Fibroblast of upper back skin (primary cell): Measurements from ENCODE around the gene CENPS.
"Not testable (repeated sequence)": the region's sequence is repeated elsewhere in the genome, so short reads cannot be mapped to it uniquely, and the experiment has no call there.

Experiments
- DNase-seq: peaks from one replicate; pipeline ENCODE4 v3.0.0-alpha.2; 2013

CENPS gene

DNA sequence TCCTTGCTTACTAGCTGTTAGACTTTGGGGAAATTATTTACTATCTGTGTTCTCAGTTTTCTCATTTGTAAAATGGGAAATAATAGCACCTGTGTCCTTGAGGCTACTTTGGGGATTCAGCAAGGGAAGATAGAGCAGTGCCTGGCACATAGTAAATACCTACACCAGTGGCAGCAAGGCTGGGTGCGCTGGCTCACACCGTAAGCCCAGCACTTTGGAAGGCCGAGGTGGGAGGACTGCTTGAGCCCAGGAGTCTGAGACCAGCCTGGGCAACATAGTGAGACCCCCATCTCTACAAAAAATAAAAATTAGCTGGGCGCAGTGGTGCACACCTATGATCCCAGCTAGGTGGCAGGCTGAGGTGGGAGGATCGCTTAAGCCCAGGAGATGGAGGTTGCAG is 8.6 kb upstream of the CENPS start:
- no peak for DNase-seq

DNA sequence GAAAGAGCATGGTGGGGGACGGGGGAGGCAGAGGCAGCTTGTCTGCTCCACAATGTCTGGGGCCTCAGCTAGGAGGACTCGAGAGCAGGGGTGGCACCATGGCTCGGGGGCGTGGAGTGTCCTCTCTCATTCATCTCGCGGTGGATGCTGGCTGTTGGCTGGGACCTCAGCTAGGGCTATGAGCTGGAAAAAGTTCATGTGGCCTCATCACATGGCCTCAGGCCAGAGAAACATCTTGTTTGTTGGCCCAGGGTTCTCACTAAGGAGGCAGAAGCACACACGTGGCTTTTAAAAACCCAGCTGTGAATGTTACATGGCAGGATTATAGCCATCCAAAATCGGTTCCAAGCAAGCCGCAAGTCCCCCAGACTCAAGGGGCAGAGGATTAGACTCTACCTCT is 6.2 kb upstream of the CENPS start:
- DNase-seq = peak; percentile 28

DNA sequence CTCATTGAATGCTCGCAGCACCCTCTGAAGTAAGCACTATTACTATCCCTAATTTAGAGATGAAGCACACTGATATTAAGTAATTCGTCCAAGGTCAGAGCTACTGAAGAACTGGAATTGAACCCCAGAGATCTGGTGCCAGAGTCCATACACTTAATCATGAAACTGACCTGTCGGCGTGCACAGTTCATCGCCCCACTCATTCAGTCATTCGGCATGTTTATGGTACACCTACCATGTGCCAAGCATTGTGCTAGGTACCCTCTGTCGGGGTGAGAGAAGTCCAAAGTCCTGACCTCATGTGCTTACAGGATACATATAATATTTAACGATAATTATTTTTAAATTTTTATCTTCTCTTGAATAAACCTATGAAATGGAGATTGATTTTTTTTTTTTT is 5.6 kb upstream of the CENPS start:
- no peak for DNase-seq

DNA sequence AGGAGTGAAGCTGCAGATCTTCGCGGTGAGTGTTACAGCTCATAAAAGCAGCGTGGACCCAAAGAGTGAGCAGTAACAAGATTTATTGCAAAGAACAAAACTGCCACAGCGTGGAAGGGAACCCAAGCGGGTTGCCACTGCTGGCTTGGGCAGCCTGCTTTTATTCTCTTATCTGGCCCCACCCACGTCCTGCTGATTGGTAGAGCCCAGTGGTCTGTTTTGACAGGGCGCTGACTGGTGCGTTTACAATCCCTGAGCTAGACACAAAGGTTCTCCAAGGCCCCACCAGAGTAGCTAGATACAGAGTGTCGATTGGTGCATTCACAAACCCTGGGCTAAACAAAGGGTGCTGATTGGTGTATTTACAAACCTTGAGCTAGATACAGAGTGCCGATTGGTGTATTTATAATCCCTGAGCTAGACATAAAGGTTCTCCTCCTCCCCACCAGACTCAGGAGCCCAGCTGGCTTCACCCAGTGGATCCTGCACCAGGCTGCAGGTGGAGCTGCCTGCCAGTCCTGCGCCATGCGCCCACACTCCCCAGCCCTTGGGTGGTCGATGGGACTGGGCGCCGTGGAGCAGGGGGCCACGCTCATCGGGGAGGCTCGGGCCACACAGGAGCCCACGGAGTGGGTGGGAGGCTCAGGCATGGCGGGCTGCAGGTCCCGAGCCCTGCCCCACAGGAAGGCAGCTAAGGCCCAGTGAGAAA is 4.3 kb upstream of the CENPS start:
- DNase-seq = peak; percentile 12

DNA sequence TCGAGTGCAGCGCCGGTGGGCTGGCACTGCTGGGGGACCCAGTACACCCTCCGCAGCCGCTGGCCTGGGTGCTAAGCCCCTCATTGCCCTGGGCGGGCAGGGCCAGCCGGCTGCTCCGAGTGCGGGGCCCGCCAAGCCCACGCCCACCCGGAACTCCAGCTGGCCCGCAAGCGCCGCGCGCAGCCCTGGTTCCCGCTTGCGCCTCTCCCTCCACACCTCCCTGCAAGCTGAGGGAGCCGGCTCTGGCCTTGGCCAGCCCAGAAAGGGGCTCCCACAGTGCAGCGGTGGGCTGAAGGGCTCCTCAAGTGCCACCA is 3.7 kb upstream of the CENPS start:
- DNase-seq = not testable (repeated sequence)

DNA sequence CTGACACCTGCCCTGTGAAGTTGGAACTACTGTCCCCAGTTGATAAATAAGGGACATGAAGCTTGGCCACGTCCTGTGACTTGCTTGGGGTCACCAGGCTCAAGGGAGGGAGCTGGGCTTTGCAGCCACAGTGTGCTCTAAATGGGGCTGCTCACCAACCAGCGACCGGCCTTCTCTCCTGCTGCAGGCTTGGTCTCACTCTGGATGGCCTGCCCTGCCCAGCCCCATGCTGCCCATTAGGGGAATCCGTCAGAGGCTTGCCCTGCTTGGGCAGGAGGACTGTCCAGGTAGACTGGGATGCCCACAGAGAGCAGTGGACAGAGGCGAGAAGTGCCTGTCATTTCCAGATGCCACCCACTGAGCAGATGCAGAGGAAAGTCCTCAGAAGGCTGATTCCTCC is 1.2 kb upstream of the CENPS start:
- DNase-seq = no peak

DNA sequence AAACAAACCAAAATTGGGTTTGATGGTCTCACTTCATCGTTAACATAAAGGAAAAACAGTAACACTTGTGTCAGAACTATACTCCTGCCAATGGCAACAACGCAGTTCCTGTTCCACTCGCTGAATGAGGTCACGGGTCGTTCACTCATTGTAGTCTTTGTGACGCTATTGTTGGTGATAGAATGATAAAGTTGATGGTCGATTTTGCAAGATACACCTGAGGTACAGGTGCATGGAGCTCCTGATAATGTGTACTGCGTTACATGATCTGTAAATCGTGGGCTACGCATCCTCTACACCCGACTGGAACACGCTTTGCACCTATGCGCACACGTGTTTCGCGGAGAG is 391 bp upstream of the CENPS start:
- no peak for DNase-seq

DNA sequence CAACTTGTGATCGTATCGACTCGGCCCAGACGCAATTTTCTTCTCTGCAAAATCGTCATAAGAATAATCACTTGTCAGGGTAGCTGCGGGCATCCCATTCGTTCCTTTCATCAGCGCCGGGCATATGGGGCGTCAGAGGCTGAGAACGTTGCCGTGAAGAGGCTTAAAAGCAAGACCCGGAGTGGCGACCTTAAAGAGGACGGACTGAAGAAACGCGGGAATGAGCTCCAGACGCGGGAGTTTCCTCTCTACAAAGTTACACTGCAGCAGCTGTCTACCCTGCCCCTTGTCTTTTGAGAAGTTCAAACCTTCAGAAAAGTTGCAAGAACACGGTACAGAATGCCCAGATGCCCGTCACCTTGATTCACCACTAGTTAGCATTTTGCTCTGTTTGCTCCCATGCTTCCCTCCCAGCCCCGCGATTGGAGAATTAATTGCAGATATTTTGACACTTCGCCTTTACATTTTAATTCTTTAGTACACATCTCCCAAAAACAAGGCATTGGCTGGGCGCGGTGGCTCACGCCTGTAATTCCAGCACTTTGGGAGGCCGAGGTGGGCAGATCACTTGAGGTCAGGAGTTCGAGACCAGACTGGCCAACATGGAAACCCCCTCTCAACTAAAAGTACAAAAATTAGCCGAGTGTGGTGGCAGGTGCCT is 967 bp downstream of the CENPS start:
- peak; percentile 16 for DNase-seq

DNA sequence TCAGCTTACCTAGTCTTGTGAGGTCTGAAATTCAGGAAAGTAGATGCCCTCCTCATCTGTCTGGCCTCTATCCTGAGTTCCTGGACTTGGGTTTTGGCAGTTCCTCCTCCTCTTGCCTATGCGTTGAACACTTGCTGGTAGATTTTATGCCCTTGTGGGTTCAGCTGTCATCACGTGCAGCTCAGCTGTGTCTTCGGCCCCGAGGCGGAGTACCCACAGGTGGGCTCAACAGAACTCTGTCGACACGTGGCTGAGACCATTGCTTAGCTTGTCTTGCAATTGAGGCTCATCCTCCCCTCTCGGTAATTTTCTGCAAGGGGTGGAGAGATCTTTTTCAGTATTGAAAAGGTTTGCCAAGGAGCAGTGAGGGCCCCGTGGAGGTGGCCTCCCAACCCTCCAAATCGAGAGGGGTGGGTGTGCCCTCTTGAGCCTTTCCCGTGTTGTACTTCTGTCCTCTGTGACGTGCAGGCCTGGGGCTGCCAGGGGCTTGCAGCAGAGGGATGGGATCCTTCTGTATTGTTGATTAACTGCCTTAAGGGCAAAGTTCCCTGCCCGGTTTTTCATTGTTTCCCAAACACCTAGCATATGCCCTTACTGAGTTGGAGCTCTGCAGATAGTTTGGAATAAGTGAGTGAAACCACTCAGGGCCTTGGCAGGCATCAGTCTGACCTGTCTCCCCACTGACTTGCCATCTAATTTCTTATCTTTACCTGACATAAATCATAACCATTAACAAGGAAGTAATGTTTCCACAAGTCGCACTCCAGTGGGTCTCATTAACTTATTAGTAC is 2.9 kb downstream of the CENPS start:
- no peak for DNase-seq

DNA sequence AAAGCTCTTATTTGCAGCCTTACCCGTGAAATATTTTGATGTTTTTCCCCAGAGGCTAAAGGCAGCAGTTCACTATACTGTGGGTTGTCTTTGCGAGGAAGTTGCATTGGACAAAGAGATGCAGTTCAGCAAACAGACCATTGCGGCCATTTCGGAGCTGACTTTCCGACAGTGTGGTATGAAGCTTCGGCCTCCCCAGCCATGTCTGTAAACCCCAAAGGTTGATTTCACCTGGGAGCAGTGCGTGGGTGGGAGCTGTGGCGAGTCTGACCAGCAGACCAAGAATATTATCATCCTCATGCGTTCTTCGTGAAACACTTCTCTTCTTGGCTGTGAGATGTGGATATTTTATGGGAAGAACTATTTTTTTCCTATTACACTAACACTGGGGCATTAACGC is 3.6 kb downstream of the CENPS start:
- DNase-seq = no peak

DNA sequence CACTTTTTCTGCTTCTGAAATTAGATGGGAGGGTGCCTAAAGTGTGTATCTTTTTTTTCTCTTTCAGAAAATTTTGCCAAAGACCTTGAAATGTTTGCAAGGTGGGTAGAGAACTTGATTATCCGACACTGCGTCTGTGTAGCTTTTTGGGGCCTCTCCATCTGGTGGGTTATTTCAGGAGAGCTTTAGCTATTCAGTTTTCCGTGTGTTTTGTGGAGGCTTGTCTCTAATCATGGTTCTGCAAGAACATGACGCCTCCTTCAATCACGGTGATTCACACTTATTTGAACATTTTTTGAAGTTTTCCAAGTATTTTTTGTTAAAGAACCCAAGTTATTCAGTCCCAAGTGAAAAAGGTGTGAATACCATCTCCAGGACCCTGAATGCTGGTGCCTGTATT is 4.4 kb downstream of the CENPS start:
- DNase-seq = no peak

DNA sequence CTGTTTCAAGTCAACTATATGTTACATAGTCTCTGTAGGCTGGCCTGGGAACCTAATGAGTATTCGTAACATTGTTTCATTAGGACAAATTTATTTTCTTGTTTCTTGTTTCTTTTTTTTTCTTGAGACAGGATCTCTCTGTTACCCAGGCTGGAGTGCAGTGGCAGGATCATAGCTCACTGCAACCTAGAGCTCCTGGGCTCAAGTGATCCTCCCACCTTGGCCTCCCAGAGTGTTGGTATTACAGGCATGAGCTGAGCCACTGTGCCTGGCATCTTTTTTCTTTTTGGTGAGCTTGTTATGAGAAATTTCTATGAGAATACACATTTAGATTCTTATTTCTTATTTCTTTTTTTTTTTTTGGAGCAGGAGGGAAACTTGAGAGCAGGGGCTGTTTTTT is 6.8 kb downstream of the CENPS start:
- DNase-seq = no peak

DNA sequence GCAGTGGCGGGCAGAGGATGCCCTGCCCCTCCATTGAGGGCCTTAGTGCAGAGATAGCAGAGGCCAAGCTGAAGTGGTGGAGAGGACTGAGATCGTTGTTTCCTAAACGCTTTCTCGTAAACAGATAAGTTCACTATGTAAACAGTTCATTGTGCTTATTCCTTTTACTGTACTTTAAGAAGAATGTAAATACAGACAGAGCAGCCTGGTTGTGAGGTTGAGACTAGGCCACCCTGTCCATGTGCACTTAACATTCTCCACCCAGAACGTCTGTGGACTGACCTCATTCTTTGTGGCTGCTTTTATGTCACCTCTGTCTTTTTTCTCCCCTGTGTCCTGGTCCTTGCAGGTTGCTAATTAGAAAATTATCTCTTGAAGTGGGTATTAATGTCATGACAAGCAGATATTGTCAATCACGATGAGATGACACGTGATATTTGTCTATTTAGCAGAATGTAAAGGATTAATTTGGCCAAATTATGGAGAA is 8.5 kb downstream of the CENPS start:
- no peak for DNase-seq

DNA sequence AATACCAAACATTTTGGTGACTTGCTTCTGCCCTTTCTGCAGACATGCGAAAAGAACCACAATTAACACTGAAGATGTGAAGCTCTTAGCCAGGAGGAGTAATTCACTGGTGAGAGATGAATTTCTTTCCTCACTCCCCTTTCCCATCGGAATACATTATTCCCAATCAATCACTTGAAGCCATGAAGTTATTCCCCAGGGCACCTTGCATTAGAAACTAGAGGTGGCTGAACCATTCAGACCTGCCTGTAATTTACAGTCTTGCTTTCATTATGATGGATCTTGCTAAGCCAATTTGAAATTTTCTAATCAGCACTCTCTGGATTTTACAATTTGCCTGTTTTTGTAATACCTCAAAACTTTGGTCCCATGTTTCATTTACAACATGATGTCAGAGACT is 10.1 kb downstream of the CENPS start:
- no peak for DNase-seq

DNA sequence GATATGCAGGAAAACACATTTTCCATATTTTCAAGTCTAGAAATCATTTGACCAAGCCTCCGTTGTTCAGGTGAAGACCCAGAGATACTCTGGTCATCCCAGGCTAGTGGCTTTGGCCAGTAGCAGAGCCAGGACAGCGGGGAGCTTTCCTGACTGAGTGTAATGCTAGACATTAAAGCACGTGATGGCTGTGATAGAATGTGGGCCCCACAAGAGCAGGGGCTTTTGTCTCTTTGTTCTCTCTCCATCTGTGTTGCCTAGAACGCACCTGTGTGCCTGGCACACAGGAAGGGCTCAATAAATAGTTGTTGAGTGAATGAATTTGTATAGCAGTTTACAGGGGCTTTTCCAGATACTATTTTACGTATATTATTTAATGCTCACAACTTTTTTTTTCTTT is 10.6 kb downstream of the CENPS start:
- DNase-seq = no peak

DNA sequence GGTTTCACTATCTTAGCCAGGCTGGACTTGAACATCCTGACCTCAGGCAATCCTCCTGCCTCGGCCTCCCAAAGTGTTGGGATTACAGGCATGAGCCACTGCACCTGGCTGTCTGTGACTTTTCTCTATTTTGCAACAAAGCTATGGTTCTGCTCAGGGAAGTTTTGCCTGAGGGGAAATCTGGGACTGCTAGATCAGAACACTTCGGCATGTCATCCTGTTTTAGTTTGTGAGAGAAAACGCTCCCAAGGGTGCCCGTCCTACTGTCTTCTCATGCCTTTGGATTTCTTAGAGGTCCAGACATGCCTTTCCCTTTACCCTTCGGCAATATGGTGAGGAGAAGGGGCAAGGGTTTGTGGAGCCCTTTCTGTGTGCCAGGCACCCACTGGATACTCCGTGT is 14.0 kb downstream of the CENPS start:
- DNase-seq = no peak

DNA sequence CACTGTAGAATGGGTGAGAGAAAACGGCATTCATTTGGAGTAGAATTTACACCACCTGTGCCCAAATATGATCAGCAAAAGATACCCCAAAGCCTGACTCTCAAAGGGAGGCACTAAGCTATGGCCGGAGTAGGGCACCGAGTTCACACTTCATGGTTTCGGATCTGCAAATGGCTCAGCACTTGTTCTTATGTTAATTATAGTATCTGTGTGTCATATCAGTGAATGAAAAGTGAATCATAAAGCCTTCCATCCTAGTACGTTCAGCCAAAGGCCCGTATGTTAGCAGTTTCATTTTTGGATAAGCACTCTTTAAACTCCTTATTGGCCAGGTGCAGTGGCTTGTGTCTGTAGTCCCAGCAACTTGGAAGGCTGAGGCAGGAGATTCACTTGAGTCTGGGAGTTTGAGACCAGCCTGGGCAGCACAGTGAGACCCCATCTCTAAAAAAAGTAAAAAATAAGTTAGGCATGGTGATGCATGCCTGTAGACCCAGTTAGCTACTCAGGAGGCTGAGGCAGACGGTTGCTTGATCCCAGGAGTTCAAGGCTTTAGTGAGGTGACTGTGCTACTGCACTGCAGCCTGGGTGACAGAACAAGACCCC is 14.7 kb downstream of the CENPS start:
- no peak for DNase-seq

DNA sequence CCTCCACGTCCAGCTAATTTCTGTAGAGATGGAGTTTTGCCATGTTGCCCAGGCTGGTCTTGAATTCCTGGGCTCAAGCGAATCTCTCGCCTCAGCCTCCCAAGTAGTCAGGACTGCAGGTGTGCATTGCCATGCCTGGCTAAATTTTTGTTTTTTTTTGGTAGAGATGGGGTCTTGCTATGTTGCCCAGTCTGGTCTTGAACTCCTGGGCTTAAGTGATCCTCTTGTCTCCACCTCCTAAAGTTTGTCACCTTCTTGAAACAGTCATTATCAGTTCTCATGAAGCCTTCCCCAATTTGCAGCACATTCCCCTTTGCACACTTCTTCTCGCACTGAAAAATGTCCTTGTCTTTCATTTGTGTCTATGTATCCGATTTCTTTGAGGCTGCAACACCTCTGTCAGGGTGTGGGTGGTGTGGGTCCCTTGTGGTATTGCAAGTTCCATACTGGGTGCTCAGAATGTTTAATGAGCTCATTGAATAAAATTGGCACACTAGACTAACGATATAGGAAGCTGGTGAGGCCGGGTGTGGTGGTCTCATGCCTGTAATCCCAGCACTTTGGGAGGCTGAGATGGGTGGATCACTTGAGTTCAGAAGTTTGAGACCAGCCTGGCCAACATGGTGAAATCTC is 16.7 kb downstream of the CENPS start:
- DNase-seq = no peak

DNA sequence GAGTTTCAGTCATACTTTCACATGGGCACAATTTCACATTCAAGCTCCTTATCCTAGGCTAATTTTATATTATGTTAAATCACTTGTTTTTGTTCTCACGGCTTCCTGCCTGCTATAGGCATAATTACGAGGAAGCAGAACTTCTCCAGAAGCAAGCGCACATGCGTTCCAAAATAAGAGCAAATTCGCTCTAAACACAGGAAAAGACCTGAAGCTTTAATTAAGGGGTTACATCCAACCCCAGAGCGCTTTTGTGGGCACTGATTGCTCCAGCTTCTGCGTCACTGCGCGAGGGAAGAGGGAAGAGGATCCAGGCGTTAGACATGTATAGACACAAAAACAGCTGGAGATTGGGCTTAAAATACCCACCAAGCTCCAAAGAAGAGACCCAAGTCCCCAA is 19.5 kb downstream of the CENPS start, which contains the start of gene CORT:
Gene CORT (plus strand): TSS at position 281 of the 400 bp plus-strand sequence. CDS start 193 bp downstream, outside the sequence.
- DNase-seq = no peak

DNA sequence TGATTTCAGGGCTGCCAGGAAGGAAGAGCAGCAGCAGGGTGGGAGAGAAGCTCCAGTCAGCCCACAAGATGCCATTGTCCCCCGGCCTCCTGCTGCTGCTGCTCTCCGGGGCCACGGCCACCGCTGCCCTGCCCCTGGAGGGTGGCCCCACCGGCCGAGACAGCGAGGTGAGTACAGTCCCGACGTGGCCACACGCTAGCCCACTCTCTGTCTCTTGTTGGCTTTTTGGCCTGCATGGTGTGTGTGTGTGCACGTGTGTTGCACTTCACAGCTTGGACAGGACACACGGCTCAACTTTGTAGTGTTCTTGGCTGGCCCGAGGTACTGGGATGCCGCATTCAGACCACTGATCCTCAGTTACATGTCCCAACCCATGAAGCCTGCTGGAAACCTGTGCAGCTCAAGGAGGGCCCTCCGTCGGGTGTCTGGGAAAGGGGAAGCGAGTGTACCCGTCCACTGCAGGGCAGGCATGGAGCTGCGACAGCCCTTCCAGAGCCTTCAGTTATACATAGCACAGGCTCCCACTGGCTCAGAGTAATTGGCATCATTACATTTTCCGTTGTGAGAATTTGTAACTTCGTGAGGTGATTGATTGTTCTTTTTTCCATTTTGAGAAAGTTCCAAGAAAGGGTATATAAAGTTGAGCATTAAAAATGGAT is 20.1 kb downstream of the CENPS start:
- peak; percentile 8 for DNase-seq

DNA sequence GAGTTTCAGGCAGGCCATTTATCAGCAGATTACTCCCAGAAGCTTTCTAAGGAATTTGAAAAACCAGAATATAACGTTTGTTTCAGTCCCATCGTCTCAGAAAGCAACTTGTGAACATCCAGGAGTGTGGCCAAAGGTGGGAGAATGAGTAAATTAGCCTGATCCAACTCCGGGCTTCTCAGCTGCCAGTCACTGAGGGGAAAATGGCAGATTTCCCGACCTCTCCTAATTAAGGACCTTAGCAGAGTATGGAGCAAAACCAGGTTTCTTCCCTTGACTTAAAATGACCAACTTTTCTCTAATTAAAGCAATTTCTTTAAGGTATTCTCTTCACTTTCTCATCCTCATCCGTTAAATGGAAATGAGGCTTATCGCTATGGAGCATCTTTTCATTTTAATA is 20.6 kb downstream of the CENPS start:
- peak; percentile 5 for DNase-seq

DNA sequence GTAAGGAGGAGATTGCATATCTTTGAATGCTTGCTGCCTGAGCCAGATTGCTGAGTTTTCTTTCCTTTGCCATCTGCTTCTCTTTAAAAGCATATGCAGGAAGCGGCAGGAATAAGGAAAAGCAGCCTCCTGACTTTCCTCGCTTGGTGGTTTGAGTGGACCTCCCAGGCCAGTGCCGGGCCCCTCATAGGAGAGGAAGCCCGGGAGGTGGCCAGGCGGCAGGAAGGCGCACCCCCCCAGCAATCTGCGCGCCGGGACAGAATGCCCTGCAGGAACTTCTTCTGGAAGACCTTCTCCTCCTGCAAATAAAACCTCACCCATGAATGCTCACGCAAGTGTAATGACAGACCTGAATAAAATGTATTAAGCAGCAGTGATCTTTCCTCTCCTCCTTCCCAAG is 21.1 kb downstream of the CENPS start:
- DNase-seq = peak; percentile 75

DNA sequence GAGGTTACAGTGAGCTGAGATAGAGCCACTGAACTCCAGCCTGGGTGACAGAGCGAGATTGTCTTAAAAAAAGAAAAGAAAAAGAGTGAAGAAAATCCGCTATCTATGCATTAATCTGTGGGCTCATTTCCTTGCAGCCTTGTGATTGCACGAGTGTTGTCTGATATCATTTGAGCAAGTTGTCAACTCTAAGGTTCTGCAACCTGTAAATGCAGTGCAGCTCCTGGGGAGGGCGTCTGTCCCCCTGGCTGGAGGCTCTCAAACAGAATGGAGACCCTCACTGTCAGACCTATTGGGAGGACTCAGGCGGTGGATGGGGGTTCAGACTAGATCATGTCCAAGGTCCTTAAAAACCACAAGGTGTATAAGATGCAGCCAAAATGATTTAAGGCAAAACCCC is 25.8 kb downstream of the CENPS start:
- DNase-seq = no peak
